ENCODE results near the gene PSMB5.

GRCh38 chr14:23023795-23024152 lies 10.9 kb downstream of the PSMB5 start:
- TF ChIP-seq, protein P1, sequence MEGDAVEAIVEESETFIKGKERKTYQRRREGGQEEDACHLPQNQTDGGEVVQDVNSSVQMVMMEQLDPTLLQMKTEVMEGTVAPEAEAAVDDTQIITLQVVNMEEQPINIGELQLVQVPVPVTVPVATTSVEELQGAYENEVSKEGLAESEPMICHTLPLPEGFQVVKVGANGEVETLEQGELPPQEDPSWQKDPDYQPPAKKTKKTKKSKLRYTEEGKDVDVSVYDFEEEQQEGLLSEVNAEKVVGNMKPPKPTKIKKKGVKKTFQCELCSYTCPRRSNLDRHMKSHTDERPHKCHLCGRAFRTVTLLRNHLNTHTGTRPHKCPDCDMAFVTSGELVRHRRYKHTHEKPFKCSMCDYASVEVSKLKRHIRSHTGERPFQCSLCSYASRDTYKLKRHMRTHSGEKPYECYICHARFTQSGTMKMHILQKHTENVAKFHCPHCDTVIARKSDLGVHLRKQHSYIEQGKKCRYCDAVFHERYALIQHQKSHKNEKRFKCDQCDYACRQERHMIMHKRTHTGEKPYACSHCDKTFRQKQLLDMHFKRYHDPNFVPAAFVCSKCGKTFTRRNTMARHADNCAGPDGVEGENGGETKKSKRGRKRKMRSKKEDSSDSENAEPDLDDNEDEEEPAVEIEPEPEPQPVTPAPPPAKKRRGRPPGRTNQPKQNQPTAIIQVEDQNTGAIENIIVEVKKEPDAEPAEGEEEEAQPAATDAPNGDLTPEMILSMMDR (IDR thresholded peaks at IDR 0.05), result no peak
- TF ChIP-seq POLR2A (IDR thresholded peaks at IDR 0.05), result no peak
